SK-N-SH (cell line): ENCODE results near the gene NUCB1. TPM values are rescaled to one million over a fixed set of nuclear protein-coding genes. Genes with fewer than 3 reads are reported as not detected.

Experiments
- CTCF ChIA-PET: fragments of 300-600, 350-600 bp; formaldehyde crosslinking; extraction: SDS; loops from one replicate; lab custom pipeline; 2021; lab: Yijun Ruan, JAX
- POLR2A ChIA-PET: fragments of 350-600 bp; sonication (Branson Sonifier 250); formaldehyde crosslinking; extraction: SDS; loops from one replicate; lab custom pipeline; 2020; ENCODE audit warnings: antibody characterized with exemption, inconsistent platforms; lab: Yijun Ruan, JAX
- DNase-seq: peaks from one replicate; pipeline ENCODE4 v3.0.0; 2012
- H2AFZ ChIP-seq: fragments of 200-600 bp; sonication (generic); 2 replicates; pipeline ENCODE4 v1.8.1; 2016; ENCODE audit warnings: antibody characterized with exemption, mild to moderate bottlenecking, low read depth
- H3F3A ChIP-seq: fragments of 200-600 bp; sonication (generic); replicated peaks from 2 replicates; pipeline ENCODE3; 2016; ENCODE audit warnings: antibody characterized with exemption, mild to moderate bottlenecking; ENCODE audit not compliant: insufficient read depth
- H3K27ac ChIP-seq, 2 experiments: fragments of 200-500 bp in 1 of 2; fragments of 200-600 bp in 1 of 2; sonication (Bioruptor generic) in 1 of 2; sonication (generic), shearing (Covaris generic) in 1 of 2; 2 replicates each; pipeline versions ENCODE4 v1.5.1 to v1.6.1; 2014 to 2016; ENCODE audit warnings: low read depth in 2 of 2, inconsistent platforms in 1 of 2, low read length in 1 of 2, mild to moderate bottlenecking in 1 of 2, mixed read lengths in 1 of 2
- H3K27me3 ChIP-seq: fragments of 200-600 bp; sonication (generic), shearing (Covaris generic); 2 replicates; pipeline ENCODE4 v1.6.1; 2016; ENCODE audit warnings: mixed run types; ENCODE audit not compliant: insufficient read depth
- H3K36me3 ChIP-seq, 2 experiments: fragments of 200-500 bp in 1 of 2; fragments of 200-600 bp in 1 of 2; sonication (Bioruptor generic) in 1 of 2; sonication (generic) in 1 of 2; replicated peaks in 1 of 2; 2 replicates each; pipeline versions ENCODE3 to v1.5.1; 2014 to 2016; ENCODE audit warnings: low read length in 1 of 2, mild to moderate bottlenecking in 1 of 2; ENCODE audit not compliant: insufficient read depth in 2 of 2, control insufficient read depth in 1 of 2
- H3K4me1 ChIP-seq, 2 experiments: fragments of 200-500 bp in 1 of 2; fragments of 200-600 bp in 1 of 2; sonication (Bioruptor generic) in 1 of 2; sonication (generic), shearing (Covaris generic) in 1 of 2; 2 replicates each; pipeline versions ENCODE4 v1.5.1 to v1.6.1; 2014 to 2016; ENCODE audit warnings: low read depth in 1 of 2, low read length in 1 of 2, mixed run types in 1 of 2; ENCODE audit not compliant: insufficient read depth in 2 of 2, control insufficient read depth in 1 of 2
- H3K4me2 ChIP-seq: fragments of 200-600 bp; sonication (generic), shearing (Covaris generic); 2 replicates; pipeline ENCODE4 v1.6.1; 2017; ENCODE audit warnings: mixed run types
- H3K4me3 ChIP-seq, 2 experiments: fragments of 200-500 bp in 1 of 2; fragments of 200-600 bp in 1 of 2; sonication (Bioruptor generic) in 1 of 2; sonication (generic), shearing (Covaris generic) in 1 of 2; 2 replicates each; pipeline versions ENCODE4 v1.5.1 to v1.8.1; 2014 to 2016; ENCODE audit warnings: low read depth in 2 of 2, inconsistent platforms in 1 of 2, low read length in 1 of 2, mild to moderate bottlenecking in 1 of 2, mixed read lengths in 1 of 2, moderate library complexity in 1 of 2
- H3K79me2 ChIP-seq: fragments of 200-600 bp; sonication (generic); 2 replicates; pipeline ENCODE4 v1.8.1; 2017; ENCODE audit warnings: mild to moderate bottlenecking; ENCODE audit not compliant: insufficient read depth
- H3K9ac ChIP-seq: fragments of 200-600 bp; sonication (generic); 2 replicates; pipeline ENCODE4 v1.6.1; 2017; ENCODE audit warnings: mixed run types
- H3K9me2 ChIP-seq: fragments of 200-600 bp; sonication (generic); 2 replicates; pipeline ENCODE4 v1.6.1; 2017; ENCODE audit warnings: mixed run types
- H3K9me3 ChIP-seq: fragments of 200-600 bp; sonication (generic); 2 replicates; pipeline ENCODE4 v1.6.1; 2017; ENCODE audit warnings: mixed run types, mild to moderate bottlenecking, moderate library complexity
- H4K20me1 ChIP-seq: fragments of 200-600 bp; sonication (generic); 2 replicates; pipeline ENCODE4 v1.6.1; 2017; ENCODE audit warnings: mild to moderate bottlenecking, mixed run types; ENCODE audit not compliant: insufficient read depth
- ELF1 ChIP-seq: IDR thresholded peaks from 2 replicates; pipeline ENCODE4 v1.4.0; 2012
- EZH2phosphoT487 ChIP-seq: fragments of 200-600 bp; sonication (generic); IDR thresholded peaks from 2 replicates; pipeline ENCODE4 v1.6.1; 2017; ENCODE audit warnings: low read depth, mixed run types, mild to moderate bottlenecking, antibody characterized with exemption, moderate library complexity, borderline replicate concordance
- FOSL2 ChIP-seq: IDR thresholded peaks from 2 replicates; pipeline ENCODE4 v1.4.0; 2012; ENCODE audit warnings: low read depth, mild to moderate bottlenecking, moderate library complexity, borderline replicate concordance
- GATA2 ChIP-seq: sonication (generic); formaldehyde crosslinking; IDR thresholded peaks from 2 replicates; pipeline ENCODE4 v1.5.0; 2020; ENCODE audit warnings: mild to moderate bottlenecking, missing genetic modification reagents
- IRF3 ChIP-seq: fragments of 150-350 bp; IDR thresholded peaks from 2 replicates; pipeline ENCODE4 v1.6.1; 2016; ENCODE audit warnings: mild to moderate bottlenecking, low read depth, low read length
- JUND ChIP-seq: IDR thresholded peaks from 2 replicates; pipeline ENCODE4 v1.4.0; 2012
- MAX ChIP-seq: IDR thresholded peaks from 2 replicates; pipeline ENCODE4 v1.4.0; 2012; ENCODE audit warnings: low read depth
- MEF2A ChIP-seq: IDR thresholded peaks from 2 replicates; pipeline ENCODE4 v1.4.0; 2012; ENCODE audit warnings: low read depth, borderline replicate concordance
- NFIC ChIP-seq: IDR thresholded peaks from 2 replicates; pipeline ENCODE4 v1.4.0; 2012; ENCODE audit warnings: borderline replicate concordance
- NRF1 ChIP-seq: IDR thresholded peaks from 2 replicates; pipeline ENCODE4 v1.6.1; 2012; ENCODE audit warnings: low read depth, mild to moderate bottlenecking, low read length
- PBX3 ChIP-seq: IDR thresholded peaks from 2 replicates; pipeline ENCODE4; 2012
- REST ChIP-seq: IDR thresholded peaks from 2 replicates; pipeline ENCODE4 v1.6.1; 2012; ENCODE audit warnings: mild to moderate bottlenecking, low read depth, low read length, moderate library complexity
- RFX5 ChIP-seq: IDR thresholded peaks from 2 replicates; pipeline ENCODE4 v1.6.1; 2012; ENCODE audit warnings: mild to moderate bottlenecking, improper control_type of control experiment, low read length
- SMC3 ChIP-seq: IDR thresholded peaks from 2 replicates; pipeline ENCODE4 v1.6.1; 2012; ENCODE audit warnings: low read depth, low read length, improper control_type of control experiment
- TCF12 ChIP-seq: IDR thresholded peaks from 2 replicates; pipeline ENCODE4 v1.4.0; 2012
- TEAD4 ChIP-seq: IDR thresholded peaks from 2 replicates; pipeline ENCODE4 v1.4.0; 2012; ENCODE audit warnings: mild to moderate bottlenecking, borderline replicate concordance; ENCODE audit not compliant: insufficient read depth
- USF1 ChIP-seq: IDR thresholded peaks from 2 replicates; pipeline ENCODE4 v1.4.0; 2012; ENCODE audit warnings: low read depth, borderline replicate concordance
- WGBS: methylation state at CpG from one replicate; pipeline ENCODE4 v1.1.6; 2017; ENCODE audit warnings: low lambda C conversion rate; 5-methylcytosine and 5-hydroxymethylcytosine counted together
- polyA plus RNA-seq, 3 experiments: library from polyadenylated mRNA; depleted of rRNA; stranded (reverse); fragments of >200 nt; gene quantifications; 2 replicates each; pipeline ENCODE4 v1.2.3, GENCODE V29; 2012

Gene NUCB1
- polyA plus RNA-seq, 1 of the 3 experiments (the other 2 are of a cell fraction) = 397 TPM

GRCh38 chr19:48962849-48963165 lies 62.7 kb downstream of the NUCB1 start (continued):
- TF ChIP-seq USF1 (no peak), NRF1 (no peak), JUND (no peak)

- Histone ChIP-seq H3K9me2 (no peaks in the 10 kb centered on the region), H3F3A (peaks cover 54% of the 10 kb centered on the region), H3K4me1 (peaks cover 17 to 26% of the 10 kb centered on the region in 2 experiments; a peak in 3 of 4 replicates), H3K9ac (peak overlapping the region; percentile 41), H3K27ac (peak overlapping the region; percentile 62 to 77), H3K4me3 (no peak overlapping the region), H3K36me3 (peaks cover 11 to 23% of the 10 kb centered on the region in 2 experiments), H3K79me2 (peaks cover 22% of the 10 kb centered on the region), H3K27me3 (no peaks in the 10 kb centered on the region), H3K4me2 (peak overlapping the region; percentile 56; the same call in 1 of the 2 replicates), H2AFZ (no peak overlapping the region), H4K20me1 (peaks cover 18% of the 10 kb centered on the region), H3K9me3 (no peaks in the 10 kb centered on the region)
- no peak for DNase-seq
- TF ChIP-seq ELF1 (no peak), NRF1 (no peak), JUND (peak; percentile 72), TEAD4 (0 out of 2 replicates have a peak, but pooled peaks have one; percentile 46), IRF3 (no peak), EZH2phosphoT487 (no peak), RFX5 (no peak), FOSL2 (peak; percentile 79; the same call in 1 of the 2 replicates), MEF2A (no peak), NFIC (peak; percentile 51; the same call in 1 of the 2 replicates), SMC3 (no peak), MAX (no peak), PBX3 (peak; percentile 48), REST (no peak; the same call in 1 of the 2 replicates), GATA2 (CRISPR knock-in tag) (no peak), TCF12 (peak; percentile 29; the same call in 1 of the 2 replicates)
- POLR2A ChIA-PET = no interaction called here
- WGBS = 53% methylated on average over 14 of the region's 28 CpGs
- CTCF ChIA-PET = interaction anchor here (1.1 kb wide), 1 partner anchor 36 kb away, joined by 3 read pairs; no protein-coding TSS in a partner anchor
These were observed 63.5 kb downstream of the NUCB1 start for GRCh38 chr19:48963371-48964204.
